AG09309 (cell line): ENCODE results near the gene LEMD2.

ENCODE experiments used
- DNase-seq: peaks from one replicate; pipeline ENCODE4 v3.0.0-alpha.2; 2010; ENCODE audit warnings: low read depth
- H3K4me3 ChIP-seq: 2 replicates; pipeline ENCODE4 v1.5.1; 2011; ENCODE audit warnings: mild to moderate bottlenecking, low read depth, low read length, moderate library complexity; ENCODE audit not compliant: control insufficient read depth
- CTCF ChIP-seq: IDR thresholded peaks from 2 replicates; pipeline ENCODE4 v1.5.1; 2011; ENCODE audit warnings: mild to moderate bottlenecking, low read depth, low read length, inconsistent platforms; ENCODE audit not compliant: insufficient read depth, control insufficient read depth; ENCODE audit errors: missing control alignments

The LEMD2 gene

GRCh38 chr6:33740794-33741193, 48.1 kb downstream of the LEMD2 start:
- TF ChIP-seq CTCF = no peak
- no peak for DNase-seq

GRCh38 chr6:33740204-33740608, 48.7 kb downstream of the LEMD2 start:
- no peak for TF ChIP-seq CTCF
- no peak overlapping the region for H3K4me3 ChIP-seq
- DNase-seq = no peak

More at GRCh38 chr6:33740794-33741193, 48.1 kb downstream of the LEMD2 start:
- no peak overlapping the region for H3K4me3 ChIP-seq

GRCh38 chr6:33739571-33739970, 49.4 kb downstream of the LEMD2 start:
- H3K4me3 ChIP-seq = no peak overlapping the region
- no peak for TF ChIP-seq CTCF
- no peak for DNase-seq

- DNase-seq = no peak
- H3K4me3 ChIP-seq = no peak overlapping the region
- TF ChIP-seq CTCF = no peak
Observed at GRCh38 chr6:33738879-33739278, 50.1 kb downstream of the LEMD2 start.

- no peak overlapping the region for H3K4me3 ChIP-seq
- DNase-seq = no peak
- TF ChIP-seq CTCF = no peak
Observed at GRCh38 chr6:33738153-33738552, 50.8 kb downstream of the LEMD2 start.

- TF ChIP-seq CTCF = no peak
- no peak overlapping the region for H3K4me3 ChIP-seq
- no peak for DNase-seq
Observed at GRCh38 chr6:33737267-33738026, 51.5 kb downstream of the LEMD2 start.

GRCh38 chr6:33735216-33735615, 53.7 kb downstream of the LEMD2 start:
- DNase-seq = no peak
- no peak for TF ChIP-seq CTCF
- H3K4me3 ChIP-seq = no peak overlapping the region
